CD8-positive, alpha-beta memory T cell (primary cell): ENCODE data around the gene C5orf47. TPM values are rescaled to one million over a fixed set of nuclear protein-coding genes. Genes with fewer than 3 reads are reported as not detected.

Experiments
- CTCF ChIA-PET: fragments of 350-600 bp; sonication (Branson Sonifier 250); formaldehyde crosslinking; loops from one replicate; lab custom pipeline; 2021; ENCODE audit warnings: antibody characterized with exemption; lab: Charles Lee
- POLR2A ChIA-PET: fragments of 350-600 bp; sonication (Branson Sonifier 250); formaldehyde crosslinking; loops from one replicate; lab custom pipeline; 2021; ENCODE audit warnings: antibody characterized with exemption; lab: Charles Lee
- DNase-seq, 5 donors: peaks; one replicate each; pipeline versions ENCODE4 v3.0.0 to v3.0.0-alpha.2; 2020 to 2022; ENCODE audit warnings: mixed read lengths in 1 of 5
- H3K27ac ChIP-seq: one replicate; pipeline ENCODE4 v1.7.0; 2013; ENCODE audit warnings: low read depth, mild to moderate bottlenecking, low read length, moderate library complexity
- H3K27me3 ChIP-seq: 2 replicates; pipeline ENCODE4 v1.7.0; 2013; ENCODE audit warnings: low read length, mild to moderate bottlenecking; ENCODE audit not compliant: insufficient read depth, poor library complexity, severe bottlenecking
- H3K36me3 ChIP-seq: 2 replicates; pipeline ENCODE4 v1.7.0; 2013; ENCODE audit warnings: mild to moderate bottlenecking, low read length, moderate library complexity; ENCODE audit not compliant: insufficient read depth
- H3K4me1 ChIP-seq: 2 replicates; pipeline ENCODE4 v1.7.0; 2013; ENCODE audit warnings: mild to moderate bottlenecking, low read length, moderate library complexity; ENCODE audit not compliant: insufficient read depth
- H3K4me3 ChIP-seq: 2 replicates; pipeline ENCODE4 v1.7.0; 2013; ENCODE audit warnings: mild to moderate bottlenecking, low read length
- H3K9me3 ChIP-seq: 2 replicates; pipeline ENCODE4 v1.7.0; 2013; ENCODE audit warnings: mild to moderate bottlenecking, low read length
- H3K27ac Mint-ChIP-seq, 8 donors: one replicate each; pipeline ENCODE4 v1.8.0; 2020 to 2021; ENCODE audit warnings: mixed read lengths in 8 of 8, mild to moderate bottlenecking in 6 of 8, inconsistent platforms in 3 of 8, moderate library complexity in 3 of 8
- H3K27me3 Mint-ChIP-seq, 2 donors: one replicate each; pipeline ENCODE4 v1.8.0; 2020 to 2021; ENCODE audit warnings: mixed read lengths in 2 of 2, mild to moderate bottlenecking in 1 of 2, moderate library complexity in 1 of 2
- H3K36me3 Mint-ChIP-seq, 3 donors: one replicate each; pipeline ENCODE4 v1.8.0; 2020 to 2021; ENCODE audit warnings: mixed read lengths in 3 of 3, inconsistent platforms in 1 of 3, mild to moderate bottlenecking in 1 of 3
- H3K4me1 Mint-ChIP-seq, 3 donors: one replicate each; pipeline ENCODE4 v1.8.0; 2020 to 2021; ENCODE audit warnings: mixed read lengths in 3 of 3, inconsistent platforms in 1 of 3, mild to moderate bottlenecking in 1 of 3
- H3K4me3 Mint-ChIP-seq, 7 donors: one replicate each; pipeline ENCODE4 v1.8.0; 2020 to 2021; ENCODE audit warnings: mixed read lengths in 7 of 7, mild to moderate bottlenecking in 6 of 7, moderate library complexity in 4 of 7, inconsistent platforms in 2 of 7
- H3K9me3 Mint-ChIP-seq, 5 donors: one replicate each; pipeline ENCODE4 v1.8.0; 2020 to 2022; ENCODE audit warnings: mixed read lengths in 5 of 5, mild to moderate bottlenecking in 3 of 5, moderate library complexity in 2 of 5, inconsistent platforms in 1 of 5
- polyA plus RNA-seq: library from polyadenylated mRNA; unstranded; fragments of 300-500 nt; fragmentation: Illumina TruSeq; gene quantifications from one replicate; pipeline ENCODE4 v1.2.3, GENCODE V29; 2021
- total RNA-seq, 2 experiments: library from RNA; stranded (reverse); gene quantifications; one replicate each; pipeline ENCODE4 v1.2.3, GENCODE V29; 2021

Gene C5orf47
- total and polyA plus RNA-seq, 3 experiments from 2014 or later, result not detected

DNA sequence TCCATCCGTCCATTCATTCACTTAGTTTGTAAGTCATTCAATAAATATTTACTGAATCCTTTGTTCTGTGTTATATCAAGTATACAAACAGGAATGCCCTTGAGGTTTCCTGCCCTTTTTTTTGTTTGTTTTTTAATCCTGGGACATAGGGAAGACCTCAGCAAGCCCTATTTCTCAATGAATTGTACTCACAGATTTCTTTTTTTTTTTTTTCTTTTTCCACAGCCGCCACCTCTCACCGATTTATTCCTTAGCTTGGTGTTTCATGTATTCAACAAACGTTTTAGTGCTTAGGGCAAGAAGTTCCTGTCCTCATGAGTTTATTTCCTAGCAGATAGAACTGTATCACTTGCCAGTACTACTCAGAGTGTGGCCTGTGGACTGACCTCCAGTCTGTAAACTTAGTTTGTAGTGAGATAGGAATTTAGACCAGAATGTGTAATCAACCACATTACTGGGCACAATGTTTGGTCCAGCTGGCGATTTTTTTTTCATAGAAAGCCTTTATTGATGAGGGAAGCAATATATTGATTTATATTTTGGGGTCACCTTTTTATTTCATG, 35.4 kb upstream of the C5orf47 start:
- DNase-seq, result no peak
- H3K9me3 Mint-ChIP-seq, result no peaks in the 10 kb centered on the region
- peaks cover 5 to 81% (median 33%) of the 10 kb centered on the region in 3 donors for H3K36me3 Mint-ChIP-seq
- no peak overlapping the region for H3K4me3 Mint-ChIP-seq
- POLR2A ChIA-PET, result no interaction called here
- peak overlapping the region in 1 of 8 donors; percentile 11 for H3K27ac Mint-ChIP-seq
- CTCF ChIA-PET, result no interaction called here
- no peaks in the 10 kb centered on the region for H3K4me1 ChIP-seq
- no peak overlapping the region for H3K4me3 ChIP-seq
- H3K36me3 ChIP-seq, result peaks cover 22% of the 10 kb centered on the region
- no peak overlapping the region for H3K27ac ChIP-seq
- H3K27me3 ChIP-seq, result no peaks in the 10 kb centered on the region
- no peaks in the 10 kb centered on the region for H3K27me3 Mint-ChIP-seq
- no peaks in the 10 kb centered on the region for H3K9me3 ChIP-seq
- no peaks in the 10 kb centered on the region for H3K4me1 Mint-ChIP-seq

DNA sequence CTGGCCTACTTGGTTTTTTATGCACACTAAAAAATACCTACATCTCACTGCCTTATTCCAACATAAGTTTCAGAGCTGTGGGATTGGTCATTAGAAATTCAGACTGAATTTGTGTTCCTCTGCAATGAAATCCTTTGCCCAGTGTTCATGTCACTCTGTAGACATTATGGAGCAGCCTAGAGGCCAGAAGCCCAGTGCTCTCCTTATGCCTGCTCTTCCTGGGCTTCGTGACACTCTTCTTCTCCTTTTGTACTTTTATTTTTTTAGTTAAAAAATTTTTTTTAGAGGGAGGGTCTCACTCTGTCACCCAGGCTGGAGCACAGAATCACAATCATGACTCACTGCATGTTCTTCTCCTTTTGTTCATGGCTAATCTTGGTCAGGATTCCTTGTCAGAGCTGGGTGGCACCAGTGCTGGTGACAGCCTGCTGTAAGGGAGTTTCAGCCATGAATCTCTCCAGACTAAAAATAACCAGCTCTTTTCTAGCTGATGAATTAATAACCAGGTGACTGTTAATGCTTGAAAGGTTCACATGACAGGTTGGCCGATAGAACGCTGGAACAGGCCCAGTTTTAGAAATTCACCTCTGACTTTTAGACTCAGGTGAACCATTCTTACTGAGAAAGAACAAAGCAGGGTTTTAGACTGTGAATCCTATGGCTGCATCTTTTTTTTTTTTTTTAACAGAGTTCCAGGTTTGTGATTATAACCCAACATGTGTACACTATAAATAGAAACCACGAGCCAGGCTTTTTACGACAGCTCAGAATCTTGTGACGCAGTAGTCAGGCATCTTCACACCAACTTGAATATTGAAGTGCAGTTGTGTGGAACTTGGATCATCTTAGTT, 34.1 kb upstream of the C5orf47 start:
- H3K4me1 ChIP-seq, result no peaks in the 10 kb centered on the region
- DNase-seq, result no peak
- Mint-ChIP-seq H3K4me1 (no peaks in the 10 kb centered on the region), H3K27ac (peak overlapping the region in 1 of 8 donors; percentile 65), H3K36me3 (peaks cover 5 to 73% (median 27%) of the 10 kb centered on the region in 3 donors), H3K4me3 (no peak overlapping the region), H3K9me3 (no peaks in the 10 kb centered on the region), H3K27me3 (no peaks in the 10 kb centered on the region)
- H3K4me3 ChIP-seq, result no peak overlapping the region
- H3K9me3 ChIP-seq, result no peaks in the 10 kb centered on the region
- ChIA-PET CTCF (interaction anchor here (1.0 kb wide), 1 partner anchor 19 kb away, joined by 4 read pairs; no protein-coding TSS in a partner anchor), POLR2A (no interaction called here)
- no peaks in the 10 kb centered on the region for H3K27me3 ChIP-seq
- H3K36me3 ChIP-seq, result peaks cover 19% of the 10 kb centered on the region
- no peak overlapping the region for H3K27ac ChIP-seq

DNA sequence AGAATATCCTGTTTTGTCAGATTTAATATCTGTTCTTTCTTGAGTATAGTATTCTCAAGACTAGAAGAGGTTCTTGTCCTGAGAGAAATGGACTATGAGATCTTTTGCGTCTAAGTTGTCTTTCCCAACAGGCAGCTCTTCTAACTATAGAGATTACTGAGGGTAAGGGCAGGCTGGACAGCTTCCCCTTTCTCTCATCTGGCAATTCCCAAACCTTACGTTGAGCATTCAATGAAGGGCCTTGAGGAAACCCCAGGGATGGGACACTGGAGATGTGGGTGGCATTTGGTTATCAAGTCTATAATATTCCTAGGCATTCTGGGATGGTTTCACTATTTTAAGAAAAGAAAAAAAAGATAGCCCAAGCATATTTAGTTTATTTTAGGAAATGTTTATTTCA, 28.0 kb upstream of the C5orf47 start:
- H3K4me1 Mint-ChIP-seq, result peaks cover 4 to 24% (median 20%) of the 10 kb centered on the region in 3 donors
- DNase-seq, result no peak
- no peaks in the 10 kb centered on the region for H3K27me3 ChIP-seq
- ChIA-PET CTCF (no interaction called here), POLR2A (no interaction called here)
- H3K4me1 ChIP-seq, result peaks cover 10% of the 10 kb centered on the region
- no peaks in the 10 kb centered on the region for H3K9me3 ChIP-seq
- H3K4me3 ChIP-seq, result no peak overlapping the region
- no peaks in the 10 kb centered on the region for H3K27me3 Mint-ChIP-seq
- H3K36me3 Mint-ChIP-seq, result peaks cover 0 to 18% (median 5%) of the 10 kb centered on the region in 3 donors
- H3K27ac Mint-ChIP-seq, result no peak overlapping the region
- no peak overlapping the region for H3K27ac ChIP-seq
- no peaks in the 10 kb centered on the region for H3K36me3 ChIP-seq
- no peak overlapping the region for H3K4me3 Mint-ChIP-seq
- H3K9me3 Mint-ChIP-seq, result no peaks in the 10 kb centered on the region

DNA sequence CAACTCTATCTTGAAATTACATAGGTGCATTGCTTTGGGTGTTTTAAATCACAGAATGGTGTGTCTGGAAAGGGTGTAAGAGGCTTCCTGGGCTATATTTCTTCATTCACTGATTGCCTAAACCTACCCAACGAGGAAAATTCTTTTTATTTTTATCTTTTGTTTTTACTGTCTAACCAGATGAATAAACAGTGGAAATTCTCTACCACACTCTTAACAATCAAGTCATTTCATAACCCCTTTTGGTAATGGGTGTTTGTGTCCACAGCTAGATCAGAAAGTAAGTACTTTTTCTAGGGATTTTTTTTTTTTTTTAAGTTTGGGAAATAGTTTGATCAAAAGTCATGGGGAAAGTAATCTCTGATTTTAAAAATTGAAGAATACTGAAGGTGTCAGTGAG, 27.6 kb upstream of the C5orf47 start:
- H3K36me3 ChIP-seq, result no peaks in the 10 kb centered on the region
- no peaks in the 10 kb centered on the region for H3K9me3 ChIP-seq
- Mint-ChIP-seq H3K4me1 (peaks cover 4 to 24% (median 20%) of the 10 kb centered on the region in 3 donors), H3K27me3 (no peaks in the 10 kb centered on the region), H3K9me3 (no peaks in the 10 kb centered on the region), H3K36me3 (peaks cover 0 to 15% (median 3%) of the 10 kb centered on the region in 3 donors), H3K4me3 (no peak overlapping the region), H3K27ac (peak overlapping the region in 2 of 8 donors; percentile 6 to 12)
- no peak overlapping the region for H3K4me3 ChIP-seq
- H3K27me3 ChIP-seq, result no peaks in the 10 kb centered on the region
- DNase-seq, result no peak
- POLR2A ChIA-PET, result no interaction called here
- no peak overlapping the region for H3K27ac ChIP-seq
- CTCF ChIA-PET, result interaction anchor here (3.1 kb wide), 1 partner anchor 12 kb away, joined by 11 read pairs; no protein-coding TSS in a partner anchor
- peaks cover 10% of the 10 kb centered on the region for H3K4me1 ChIP-seq

GRCh38 chr5:173962436-173962972, 26.5 kb upstream of the C5orf47 start:
- ChIA-PET CTCF (interaction anchor here (2.0 to 3.1 kb wide), 2 partner anchors 11 to 346 kb away, joined by 8 to 11 read pairs; partner anchors contain the start of gene BOD1), POLR2A (no interaction called here)
- Histone ChIP-seq H3K36me3 (no peaks in the 10 kb centered on the region), H3K27ac (no peak overlapping the region), H3K4me3 (no peak overlapping the region), H3K27me3 (no peaks in the 10 kb centered on the region), H3K4me1 (peaks cover 10% of the 10 kb centered on the region), H3K9me3 (no peaks in the 10 kb centered on the region)
- H3K4me3 Mint-ChIP-seq, result no peak overlapping the region
- H3K27ac Mint-ChIP-seq, result peak overlapping the region in 1 of 8 donors; percentile 13
- H3K9me3 Mint-ChIP-seq, result no peaks in the 10 kb centered on the region
- no peak for DNase-seq
- H3K27me3 Mint-ChIP-seq, result no peaks in the 10 kb centered on the region
- H3K4me1 Mint-ChIP-seq, result peaks cover 4 to 24% (median 20%) of the 10 kb centered on the region in 3 donors
- peaks cover 0 to 8% (median 3%) of the 10 kb centered on the region in 3 donors for H3K36me3 Mint-ChIP-seq

GRCh38 chr5:173963182-173963838, 25.7 kb upstream of the C5orf47 start:
- POLR2A ChIA-PET, result no interaction called here
- H3K36me3 ChIP-seq, result no peaks in the 10 kb centered on the region
- no peaks in the 10 kb centered on the region for H3K9me3 ChIP-seq
- Mint-ChIP-seq H3K9me3 (no peaks in the 10 kb centered on the region), H3K4me1 (peaks cover 4 to 24% (median 20%) of the 10 kb centered on the region in 3 donors), H3K27ac (no peak overlapping the region), H3K36me3 (peaks cover 0 to 3% (median 1%) of the 10 kb centered on the region in 3 donors), H3K4me3 (no peak overlapping the region), H3K27me3 (no peaks in the 10 kb centered on the region)
- no peak overlapping the region for H3K27ac ChIP-seq
- peaks cover 10% of the 10 kb centered on the region for H3K4me1 ChIP-seq
- DNase-seq, result no peak
- CTCF ChIA-PET, result interaction anchor here (0.9 to 3.1 kb wide), 4 partner anchors 10 to 347 kb away, joined by 3 to 11 read pairs (median 6); partner anchors contain the start of gene BOD1
- H3K27me3 ChIP-seq, result no peaks in the 10 kb centered on the region
- no peak overlapping the region for H3K4me3 ChIP-seq

GRCh38 chr5:173963867-173964441, 25.0 kb upstream of the C5orf47 start:
- H3K4me1 Mint-ChIP-seq, result peaks cover 4 to 24% (median 20%) of the 10 kb centered on the region in 3 donors
- no peaks in the 10 kb centered on the region for H3K9me3 ChIP-seq
- ChIA-PET CTCF (interaction anchor here (0.9 to 3.1 kb wide), 4 partner anchors 9 to 348 kb away, joined by 3 to 11 read pairs (median 6); partner anchors contain the start of gene BOD1), POLR2A (no interaction called here)
- H3K36me3 Mint-ChIP-seq, result peaks cover 0 to 3% (median 1%) of the 10 kb centered on the region in 3 donors
- H3K27ac Mint-ChIP-seq, result no peak overlapping the region
- DNase-seq, result peak in 2 of 5 donors; percentile 10 to 70
- H3K4me1 ChIP-seq, result peaks cover 10% of the 10 kb centered on the region
- H3K36me3 ChIP-seq, result no peaks in the 10 kb centered on the region
- H3K9me3 Mint-ChIP-seq, result no peaks in the 10 kb centered on the region
- H3K27me3 ChIP-seq, result no peaks in the 10 kb centered on the region
- no peak overlapping the region for H3K4me3 ChIP-seq
- peak overlapping the region in 1 of 7 donors; percentile 24 for H3K4me3 Mint-ChIP-seq
- no peaks in the 10 kb centered on the region for H3K27me3 Mint-ChIP-seq
- no peak overlapping the region for H3K27ac ChIP-seq
